ENCODE data around the gene TRABD. TPM values are rescaled to one million over a fixed set of nuclear protein-coding genes. Genes with fewer than 3 reads are reported as not detected.
A peak's percentile ranks its signal among the peaks of the same experiment; 100 is the strongest.

TRABD gene
- total RNA-seq, 1 donor from 2014 or later: 43.7 TPM

DNA sequence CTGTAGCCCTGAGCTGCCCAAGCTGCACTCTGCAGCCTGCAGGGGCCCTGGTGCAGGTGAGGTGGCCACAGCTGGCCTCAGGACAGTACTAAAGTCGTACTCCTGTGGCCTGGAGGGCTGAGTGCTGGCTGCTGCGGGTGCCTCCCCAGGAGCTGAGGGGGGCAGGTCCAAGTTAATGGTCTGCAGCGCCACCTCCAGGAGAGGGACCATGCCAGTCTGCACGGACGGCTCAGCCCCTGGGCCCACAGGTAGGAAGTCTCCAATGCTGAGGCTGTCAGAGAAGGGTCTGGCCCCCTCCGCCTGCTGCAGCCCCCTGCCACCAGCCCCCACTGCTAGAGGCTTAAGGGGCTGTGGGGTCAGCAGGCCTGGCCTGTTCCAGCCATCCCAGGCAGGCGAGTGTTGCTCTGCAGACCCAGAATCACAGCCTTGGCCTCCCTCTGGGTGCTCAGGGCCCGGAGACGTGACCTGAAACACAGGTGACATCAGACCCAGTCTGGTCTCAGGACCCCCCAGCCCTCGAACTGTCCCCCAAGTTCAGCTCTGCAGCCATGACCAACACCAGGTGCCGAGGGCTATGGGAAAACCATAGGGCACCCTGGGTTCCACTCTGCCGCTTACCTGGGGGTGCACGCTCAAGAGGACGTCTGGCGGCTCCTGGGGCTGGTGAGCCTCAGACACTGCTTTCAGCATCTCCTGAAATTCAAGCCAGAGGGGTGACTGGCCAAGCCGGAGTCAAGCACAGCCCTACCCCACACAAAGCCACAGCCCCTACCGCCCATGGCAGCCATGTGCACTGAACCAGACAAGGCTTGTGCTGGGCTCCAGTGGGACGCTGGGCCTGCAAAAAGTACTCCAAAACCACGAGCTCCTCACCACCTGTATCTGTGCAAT lies 35.9 kb downstream of the TRABD start:
- TF ChIP-seq, protein P1, sequence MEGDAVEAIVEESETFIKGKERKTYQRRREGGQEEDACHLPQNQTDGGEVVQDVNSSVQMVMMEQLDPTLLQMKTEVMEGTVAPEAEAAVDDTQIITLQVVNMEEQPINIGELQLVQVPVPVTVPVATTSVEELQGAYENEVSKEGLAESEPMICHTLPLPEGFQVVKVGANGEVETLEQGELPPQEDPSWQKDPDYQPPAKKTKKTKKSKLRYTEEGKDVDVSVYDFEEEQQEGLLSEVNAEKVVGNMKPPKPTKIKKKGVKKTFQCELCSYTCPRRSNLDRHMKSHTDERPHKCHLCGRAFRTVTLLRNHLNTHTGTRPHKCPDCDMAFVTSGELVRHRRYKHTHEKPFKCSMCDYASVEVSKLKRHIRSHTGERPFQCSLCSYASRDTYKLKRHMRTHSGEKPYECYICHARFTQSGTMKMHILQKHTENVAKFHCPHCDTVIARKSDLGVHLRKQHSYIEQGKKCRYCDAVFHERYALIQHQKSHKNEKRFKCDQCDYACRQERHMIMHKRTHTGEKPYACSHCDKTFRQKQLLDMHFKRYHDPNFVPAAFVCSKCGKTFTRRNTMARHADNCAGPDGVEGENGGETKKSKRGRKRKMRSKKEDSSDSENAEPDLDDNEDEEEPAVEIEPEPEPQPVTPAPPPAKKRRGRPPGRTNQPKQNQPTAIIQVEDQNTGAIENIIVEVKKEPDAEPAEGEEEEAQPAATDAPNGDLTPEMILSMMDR (IDR thresholded peaks at IDR 0.05): no peak
- DNase-seq: peak; percentile 45
- ATAC-seq: no peak

DNA sequence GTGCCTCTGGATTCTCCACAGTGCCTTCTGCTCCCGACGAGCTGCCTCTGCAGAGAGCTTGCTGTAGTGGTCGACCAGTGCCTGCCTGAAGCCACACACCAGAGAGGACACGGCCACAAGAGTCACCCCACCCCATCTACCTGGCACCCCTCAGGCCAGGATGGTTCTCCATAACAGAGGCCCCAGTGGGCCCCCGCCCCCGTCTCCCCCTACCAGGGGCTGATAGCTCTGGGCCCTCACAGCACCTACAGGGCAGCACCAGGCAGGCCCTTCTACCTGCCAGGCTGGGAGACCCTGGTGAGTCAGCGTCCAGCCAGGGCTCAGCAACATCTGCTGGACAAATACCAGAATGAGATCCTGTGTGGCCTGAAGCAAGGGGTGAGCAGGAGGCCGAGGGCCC lies 36.8 kb downstream of the TRABD start:
- no peaks in the 10 kb centered on the region for H3K9me3 ChIP-seq
- DNase-seq: peak; percentile 40
- intact Hi-C loops (cut with DNase I): no loop called here

More for the DNA sequence above, 35.9 kb downstream of the TRABD start:
- Histone ChIP-seq H3K36me3 (peaks cover 92% of the 10 kb centered on the region), H3K27me3 (ENCODE audit: low read depth) (no peaks in the 10 kb centered on the region), H3K4me1 (peaks cover 6% of the 10 kb centered on the region), H3K4me3 (no peak overlapping the region), H3K9me3 (no peaks in the 10 kb centered on the region), H3K27ac (no peak overlapping the region)
- intact Hi-C loops (cut with DNase I): no loop called here

DNA sequence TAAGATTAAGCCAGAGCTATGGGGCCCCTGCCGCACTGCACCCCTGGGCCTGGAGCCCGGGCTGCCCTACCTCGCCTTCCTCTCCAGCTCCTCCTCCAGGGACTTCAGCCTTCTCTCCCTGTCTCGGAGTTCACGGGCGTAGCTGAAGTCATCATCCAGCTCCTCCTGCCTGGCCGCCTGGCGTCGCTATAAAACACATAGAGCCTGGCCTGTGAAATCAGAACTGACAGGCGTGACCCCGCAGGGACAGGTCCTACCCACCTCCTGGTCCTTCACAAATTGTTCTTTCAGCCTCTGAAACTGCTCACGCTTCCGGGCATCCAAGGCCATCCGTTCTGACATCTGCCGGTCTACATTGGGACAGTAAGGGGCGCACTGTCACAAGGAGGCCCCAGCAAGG lies 38.4 kb downstream of the TRABD start:
- Histone ChIP-seq H3K36me3 (peaks cover 90% of the 10 kb centered on the region), H3K9me3 (no peaks in the 10 kb centered on the region), H3K27me3 (ENCODE audit: low read depth) (no peaks in the 10 kb centered on the region), H3K4me1 (peaks cover 6% of the 10 kb centered on the region), H3K27ac (no peak overlapping the region), H3K4me3 (no peak overlapping the region)
- no peak for ATAC-seq
- TF ChIP-seq, protein P1 (IDR thresholded peaks at IDR 0.05): no peak
- no peak for DNase-seq
- intact Hi-C loops (cut with DNase I): no loop called here

More for the DNA sequence above, 36.8 kb downstream of the TRABD start:
- TF ChIP-seq, protein P1 (IDR thresholded peaks at IDR 0.05): no peak
- Histone ChIP-seq H3K4me1 (peaks cover 6% of the 10 kb centered on the region), H3K4me3 (no peak overlapping the region), H3K36me3 (peaks cover 92% of the 10 kb centered on the region), H3K27ac (no peak overlapping the region), H3K27me3 (ENCODE audit: low read depth) (no peaks in the 10 kb centered on the region)
- ATAC-seq: no peak

DNA sequence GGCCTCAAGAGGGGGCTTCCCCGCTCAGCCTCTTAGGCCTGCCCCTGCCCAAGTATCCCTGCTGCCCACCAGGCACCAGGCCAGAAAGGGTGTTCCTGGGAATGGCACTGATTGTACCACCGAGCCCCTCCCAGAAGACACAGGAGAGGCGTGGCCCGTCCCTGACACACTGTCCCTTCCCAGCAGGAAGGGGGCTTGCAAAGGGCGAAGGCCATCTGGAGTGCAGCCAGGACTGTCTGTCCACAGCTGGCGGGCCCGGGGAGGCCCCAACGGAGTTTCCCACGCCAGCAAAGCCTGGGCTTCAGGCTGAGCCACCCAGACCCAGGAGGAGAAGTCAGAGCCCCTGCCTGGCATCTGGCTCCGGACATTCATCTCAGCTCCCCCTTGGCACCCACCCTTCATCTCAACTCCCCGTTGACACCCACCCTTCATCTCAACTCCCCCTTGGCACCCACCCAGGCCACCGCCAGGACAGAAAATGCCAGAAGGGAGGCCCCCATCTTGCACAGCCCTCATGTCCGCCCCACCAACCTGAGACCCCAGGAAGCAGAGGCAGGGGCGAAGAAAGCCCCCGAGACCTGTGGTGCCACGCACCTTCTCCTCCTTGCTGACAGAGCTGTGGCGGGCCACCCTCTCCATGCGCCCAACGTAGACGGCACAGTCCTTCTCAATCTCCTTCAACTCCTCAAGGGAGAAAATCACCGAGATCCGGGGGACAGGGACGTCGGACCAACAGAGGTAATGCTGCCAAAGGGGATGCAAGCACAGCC lies 39.7 kb downstream of the TRABD start:
- DNase-seq: no peak
- ATAC-seq: no peak
- Histone ChIP-seq H3K36me3 (peaks cover 97% of the 10 kb centered on the region), H3K4me1 (no peaks in the 10 kb centered on the region), H3K4me3 (no peak overlapping the region), H3K9me3 (no peaks in the 10 kb centered on the region), H3K27me3 (ENCODE audit: low read depth) (no peaks in the 10 kb centered on the region), H3K27ac (no peak overlapping the region)
- intact Hi-C loops (cut with DNase I): no loop called here
- TF ChIP-seq, protein P1 (IDR thresholded peaks at IDR 0.05): no peak

DNA sequence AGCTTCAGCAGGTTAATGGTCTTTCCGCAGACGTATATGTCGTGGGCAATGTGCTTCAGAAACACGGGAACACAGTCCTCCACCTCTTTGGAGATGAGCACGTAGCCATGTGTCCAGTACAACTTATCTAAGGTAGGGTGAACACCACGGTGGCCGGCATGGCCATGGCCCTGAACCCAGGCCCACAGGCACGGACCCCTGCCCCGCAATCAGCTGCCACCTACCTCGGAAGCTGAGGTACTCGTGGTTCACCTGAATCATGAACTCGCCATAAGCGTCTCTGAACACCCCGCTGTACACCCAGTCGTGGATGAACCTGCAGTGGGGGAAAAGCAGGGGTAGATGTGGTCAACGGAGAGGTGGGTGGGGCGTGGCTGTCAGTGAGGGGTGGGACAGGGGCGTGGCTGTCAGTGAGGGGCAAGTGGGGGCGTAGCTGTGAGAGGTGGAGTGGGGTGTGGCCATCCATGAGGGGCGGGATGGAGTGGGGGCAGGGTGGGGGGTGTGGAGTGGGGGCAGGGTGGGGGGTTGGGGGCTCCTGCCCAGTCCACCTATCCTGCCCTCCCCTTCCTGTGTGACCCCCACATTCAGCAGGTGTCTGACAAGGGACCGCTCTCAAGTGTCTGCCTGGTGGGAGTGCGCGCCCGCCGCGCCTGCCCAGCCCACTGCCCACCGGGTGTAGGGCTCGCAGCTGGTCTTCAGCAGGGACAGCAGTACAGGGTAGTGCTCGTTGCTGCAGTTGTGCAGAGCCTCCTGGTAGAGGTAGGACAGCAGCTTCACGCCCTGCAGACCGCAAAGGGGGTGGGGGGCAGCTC lies 40.6 kb downstream of the TRABD start:
- TF ChIP-seq, protein P1 (IDR thresholded peaks at IDR 0.05): no peak
- DNase-seq (no peak), ATAC-seq (no peak)
- intact Hi-C loops (cut with DNase I): no loop called here
- Histone ChIP-seq H3K9me3 (no peaks in the 10 kb centered on the region), H3K27ac (no peak overlapping the region), H3K4me1 (no peaks in the 10 kb centered on the region), H3K36me3 (peaks cover 90% of the 10 kb centered on the region), H3K4me3 (no peak overlapping the region), H3K27me3 (ENCODE audit: low read depth) (no peaks in the 10 kb centered on the region)

Measured in lower lobe of right lung (tissue), 2 donors.